Islet of Langerhans (tissue), 1 donor: Measurements from ENCODE around the gene COL8A1.
"Not testable (repeated sequence)": the region's sequence is repeated elsewhere in the genome, so short reads cannot be mapped to it uniquely, and the experiment has no call there.

Experiments used
- FAIRE-seq: peaks from one replicate; lab custom pipeline; 2011; peaks lifted over from hg19 to GRCh38; lab: Jason Lieb, UNC

The COL8A1 gene

DNA sequence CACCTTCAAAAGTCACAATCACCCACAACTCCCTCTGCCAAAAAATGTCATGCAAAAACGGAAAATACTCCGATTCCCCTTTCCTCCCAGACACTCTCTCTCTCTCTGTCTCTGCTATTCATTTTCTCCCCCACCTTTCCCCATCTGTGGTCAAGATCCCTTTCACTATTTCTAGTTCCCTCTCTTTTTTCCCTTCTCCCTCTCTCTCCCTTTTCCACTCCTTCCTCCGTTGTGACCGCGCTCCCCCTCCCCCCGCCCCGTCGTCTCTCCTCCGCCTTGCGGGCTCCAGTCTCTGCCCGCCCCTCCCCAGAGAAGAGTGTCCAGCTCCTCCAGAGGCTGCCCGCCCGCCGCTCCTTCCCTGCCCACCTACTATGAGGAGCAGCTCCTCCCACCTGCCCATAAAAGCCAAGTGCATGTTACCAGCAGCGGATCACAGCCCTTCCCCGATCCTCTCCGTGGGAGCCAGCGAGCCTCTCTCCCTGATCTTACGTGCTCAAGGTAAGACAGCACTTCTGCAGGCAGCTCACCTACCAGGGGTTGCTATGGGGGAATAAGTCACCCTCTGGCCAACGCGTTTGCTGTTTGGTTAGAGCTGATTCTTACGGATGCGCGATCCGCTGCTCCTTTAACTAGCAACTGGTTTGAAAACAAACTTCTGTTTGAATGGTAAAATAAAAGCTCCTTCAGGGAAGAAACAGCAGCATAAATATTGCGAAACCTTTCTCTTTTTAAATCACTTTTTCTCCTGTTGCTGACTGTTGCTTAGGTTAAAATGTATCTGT, at the start of gene COL8A1:
Gene COL8A1 (plus strand): TSS at position 428 of the 782 bp plus-strand sequence. CDS start 152,089 bp downstream, outside the sequence.
- FAIRE-seq: no peak

DNA sequence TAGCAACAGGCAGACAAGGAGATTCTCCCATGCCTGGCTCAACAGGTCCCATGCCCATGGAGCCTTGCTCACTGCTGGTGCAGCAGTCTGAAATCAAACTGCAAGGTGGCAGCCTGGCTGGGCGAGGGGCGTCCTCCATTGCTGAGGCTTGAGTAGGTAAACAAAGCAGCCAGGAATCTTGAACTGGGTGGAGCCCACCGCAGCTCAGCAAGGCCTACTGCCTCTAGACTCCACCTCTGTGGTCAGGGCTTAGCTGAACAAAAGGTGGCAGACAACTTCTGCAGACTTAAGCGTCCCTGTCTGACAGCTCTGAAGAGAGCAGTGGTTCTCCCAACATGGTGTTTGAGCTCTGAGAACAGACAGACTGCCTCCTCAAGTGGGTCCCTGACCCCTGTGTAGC, 49.2 kb upstream of the COL8A1 start:
- FAIRE-seq: not testable (repeated sequence)

DNA sequence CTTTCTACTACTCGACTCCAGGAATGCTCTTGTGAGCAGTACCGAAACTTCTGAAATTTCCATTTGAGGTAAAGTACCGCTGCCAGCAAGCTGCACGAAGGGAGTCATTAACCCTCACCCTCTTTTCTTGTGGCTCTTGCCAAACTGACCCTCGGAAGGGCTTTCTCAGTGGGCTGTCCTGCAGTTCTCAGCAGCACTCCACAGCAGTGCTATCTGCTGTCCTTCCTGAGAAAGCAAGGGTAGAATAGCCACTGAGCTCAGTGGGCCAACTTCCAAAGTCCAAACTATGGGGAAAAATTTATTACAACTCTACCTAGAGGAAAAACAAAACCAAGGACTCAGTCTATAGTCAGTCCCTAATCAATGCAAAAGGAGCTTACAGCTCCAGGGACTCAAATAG, 38.5 kb upstream of the COL8A1 start:
- no peak for FAIRE-seq

DNA sequence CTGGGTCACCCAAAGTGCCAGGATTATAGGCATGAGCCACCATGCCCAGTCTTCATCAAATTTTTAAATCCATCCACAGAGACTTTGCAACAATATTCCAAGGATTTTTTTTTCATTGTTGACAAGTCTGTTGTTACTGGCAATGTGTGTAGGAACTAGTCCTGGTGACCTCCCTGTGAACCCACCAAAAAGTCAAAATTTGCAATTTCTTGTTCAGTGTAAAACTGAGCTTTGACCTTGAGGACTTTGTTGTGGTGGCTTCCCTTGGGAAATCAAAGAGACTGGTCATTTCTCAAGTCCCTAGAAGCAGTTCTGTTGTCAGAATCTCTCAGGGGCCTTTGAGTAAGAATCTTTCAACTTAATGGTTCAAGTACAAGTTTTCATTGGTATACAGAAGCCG, 36.9 kb upstream of the COL8A1 start:
- no peak for FAIRE-seq

DNA sequence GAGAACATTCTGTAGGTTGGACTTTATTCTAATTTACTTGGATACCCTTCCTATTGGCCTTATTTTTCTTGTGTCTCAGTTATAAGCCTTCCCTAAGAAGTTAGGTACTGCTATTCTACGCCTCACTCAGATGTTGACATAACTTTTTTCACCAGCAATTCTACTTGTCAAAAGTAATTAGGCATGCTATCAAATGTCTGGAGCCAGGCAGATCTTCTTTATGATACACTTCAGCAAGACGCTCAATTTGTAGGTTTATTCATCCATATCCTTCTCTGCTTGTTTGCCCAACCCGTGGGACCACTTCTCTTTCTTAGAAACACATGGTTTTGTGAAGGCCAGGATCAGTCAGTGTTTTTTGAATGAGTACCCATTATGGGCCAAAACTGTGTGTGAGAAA, 36.2 kb upstream of the COL8A1 start:
- FAIRE-seq: no peak

DNA sequence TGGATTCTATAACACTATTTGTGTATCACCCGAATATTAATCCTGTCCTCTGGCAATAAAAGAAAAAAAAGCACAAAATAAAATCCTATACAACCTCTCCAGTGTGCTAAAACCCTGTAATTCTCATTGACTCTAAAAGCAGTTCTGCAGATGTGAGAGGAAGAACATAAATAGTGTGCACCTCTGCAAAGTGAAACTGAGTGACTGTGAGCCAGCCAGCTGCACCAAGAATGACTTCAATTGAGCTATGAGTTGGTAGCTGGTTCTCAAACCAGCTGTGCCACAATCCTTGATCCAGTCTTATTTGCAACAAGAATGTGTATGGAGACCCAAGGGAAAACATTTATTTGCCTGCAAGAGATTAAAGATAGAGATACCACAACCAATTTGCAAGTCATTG, 31.2 kb upstream of the COL8A1 start:
- FAIRE-seq: no peak

DNA sequence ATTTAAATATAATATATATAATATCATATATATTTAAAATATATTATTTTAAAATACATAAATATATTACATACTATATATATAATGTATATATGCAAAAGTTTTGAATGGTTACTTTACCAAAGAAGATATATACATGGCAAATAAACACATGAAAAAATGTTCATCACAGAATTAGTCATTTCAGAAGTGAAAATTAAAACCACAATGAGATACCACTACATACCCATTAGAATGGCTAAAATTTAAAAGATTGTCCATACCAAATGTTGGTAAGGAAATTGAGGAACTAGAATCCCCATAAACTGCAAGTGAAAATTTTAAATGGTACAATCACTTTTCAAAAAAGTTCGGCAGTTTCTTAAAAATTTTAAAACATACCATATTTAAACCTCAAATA, 23.6 kb upstream of the COL8A1 start:
- no peak for FAIRE-seq

DNA sequence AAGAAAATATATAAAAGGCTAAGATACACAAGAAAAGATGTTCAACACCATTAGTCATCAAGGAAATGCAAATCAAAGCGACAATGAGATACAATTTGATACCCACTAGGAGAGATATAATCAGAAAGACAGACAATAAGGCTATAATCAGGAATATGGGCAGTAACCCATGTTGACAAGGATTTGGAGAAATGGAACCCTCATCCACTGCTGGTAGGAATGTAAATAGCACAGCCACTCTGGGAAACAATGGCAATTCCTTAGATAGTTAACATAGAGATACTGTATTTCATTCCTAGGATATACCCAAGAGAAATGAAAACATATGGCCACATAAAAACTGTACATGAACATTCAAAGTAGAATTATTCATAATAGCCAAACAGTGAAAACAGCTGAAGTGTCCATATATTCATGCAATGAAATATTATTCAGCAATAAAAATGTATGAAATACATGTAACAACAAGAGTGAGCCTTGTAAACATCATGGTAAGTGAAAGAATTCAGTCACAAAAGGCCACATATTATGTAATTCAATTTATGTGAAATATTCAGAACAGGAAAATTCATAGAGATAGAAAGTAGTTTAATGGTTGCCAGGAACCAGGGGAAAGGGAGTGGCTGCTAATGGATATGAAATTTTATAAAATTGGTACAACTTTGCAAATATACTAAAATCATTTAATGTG, 18.2 kb upstream of the COL8A1 start:
- no peak for FAIRE-seq

DNA sequence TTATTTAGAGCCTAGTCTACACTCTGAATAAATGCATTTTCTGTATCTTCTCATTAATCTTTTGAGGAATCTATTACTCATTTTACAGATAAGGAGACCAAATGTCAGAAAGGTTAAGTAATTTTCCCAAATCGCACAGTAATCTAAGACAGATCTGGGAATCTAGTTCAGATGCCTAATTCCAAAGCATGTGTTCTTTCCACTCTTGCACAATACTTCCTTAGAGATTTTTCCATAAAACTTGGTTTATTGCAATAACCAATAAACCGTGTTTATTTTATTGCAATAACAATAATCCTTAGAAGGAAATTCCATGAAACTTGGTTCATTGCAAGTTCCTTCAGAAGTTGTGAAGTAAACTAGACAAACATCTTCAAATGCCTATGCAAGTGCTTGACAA, 17.4 kb upstream of the COL8A1 start:
- FAIRE-seq: no peak

DNA sequence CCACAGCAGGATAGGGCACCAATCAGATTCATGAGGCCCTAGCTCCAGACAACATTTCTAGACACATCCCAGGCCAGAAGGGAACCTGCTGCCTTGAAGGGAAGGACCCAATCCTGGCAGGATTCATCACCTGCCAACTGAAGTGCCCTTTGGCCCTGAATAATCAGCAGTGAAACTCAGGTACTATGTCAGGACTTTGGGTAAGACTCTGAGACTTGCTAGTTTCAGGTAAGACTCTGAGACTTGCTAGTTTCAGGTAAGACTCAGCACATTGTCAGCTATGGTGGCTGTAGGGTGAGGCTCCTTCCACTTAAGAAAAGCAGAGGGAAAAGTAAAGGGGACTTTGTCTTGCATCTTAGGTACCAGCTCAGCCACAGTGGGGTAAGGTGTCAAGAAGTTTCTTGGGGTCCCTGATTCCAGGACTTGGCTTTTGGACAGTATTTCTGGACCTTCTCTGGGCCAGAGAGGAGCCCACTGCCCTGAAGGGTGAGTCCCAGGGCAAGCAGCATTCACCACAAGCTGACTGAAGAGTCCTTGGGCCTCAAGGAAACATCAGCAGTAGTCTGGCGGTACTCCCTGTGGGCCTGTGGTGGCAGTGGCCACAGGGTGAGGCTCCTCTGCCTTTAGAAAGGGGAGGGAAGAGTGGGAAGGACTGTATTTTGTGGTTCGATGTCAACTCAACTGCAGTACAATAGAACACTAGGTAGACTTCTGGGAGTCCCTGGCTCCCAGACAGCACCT, 13.7 kb upstream of the COL8A1 start:
- no peak for FAIRE-seq

DNA sequence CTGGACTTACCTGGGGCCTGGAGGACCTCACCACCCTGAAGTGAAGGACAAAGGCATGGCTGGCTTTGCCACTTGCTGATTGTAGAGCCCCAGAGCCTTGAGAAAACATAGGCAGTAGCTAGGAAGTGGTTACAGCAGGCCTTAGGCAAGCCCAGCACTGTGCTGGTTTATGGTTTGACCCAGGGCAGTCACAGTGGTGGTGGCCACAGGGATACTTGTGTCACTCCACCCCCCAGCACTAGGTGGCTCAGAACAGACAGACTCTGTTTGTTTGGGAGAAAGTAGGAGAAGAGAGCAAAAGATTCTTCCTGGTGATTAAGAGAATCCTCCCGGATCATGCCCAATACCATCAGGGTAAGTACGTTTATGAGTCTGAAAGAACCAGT, 13.2 kb upstream of the COL8A1 start:
- no peak for FAIRE-seq

DNA sequence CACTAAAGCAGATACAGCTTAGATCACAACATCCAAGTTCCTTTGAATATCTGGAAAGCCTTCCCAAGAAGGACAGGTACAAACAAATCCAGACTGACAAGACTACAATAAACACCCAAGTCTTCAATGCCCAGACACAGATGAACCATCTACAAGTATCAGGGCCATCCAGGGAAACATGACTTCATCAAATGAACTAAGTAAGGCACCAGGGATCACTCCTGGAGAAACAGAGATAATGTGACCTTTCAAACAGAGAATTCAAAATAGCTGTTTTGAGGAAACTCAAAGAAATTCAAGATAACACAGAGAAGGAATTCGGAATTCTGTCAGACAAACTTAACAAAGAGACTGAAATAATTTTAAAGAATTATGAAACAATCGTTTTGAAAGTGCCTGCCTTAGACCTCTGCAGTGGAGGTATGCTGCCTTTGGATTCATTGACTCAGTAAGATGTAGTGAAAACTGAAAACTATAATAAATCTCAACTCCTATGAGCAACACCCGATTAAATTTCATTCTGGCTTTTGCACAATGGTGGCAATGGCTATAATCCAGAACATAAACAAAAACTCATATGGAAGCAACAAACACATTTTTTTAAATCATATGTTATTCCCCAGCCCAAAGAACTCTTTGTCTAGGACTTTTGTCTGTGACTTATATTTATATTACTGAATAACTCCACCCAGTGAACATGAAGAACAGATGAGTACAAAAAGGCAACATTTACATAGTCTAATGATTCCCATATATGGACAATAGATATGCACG, 12.6 kb upstream of the COL8A1 start:
- no peak for FAIRE-seq

DNA sequence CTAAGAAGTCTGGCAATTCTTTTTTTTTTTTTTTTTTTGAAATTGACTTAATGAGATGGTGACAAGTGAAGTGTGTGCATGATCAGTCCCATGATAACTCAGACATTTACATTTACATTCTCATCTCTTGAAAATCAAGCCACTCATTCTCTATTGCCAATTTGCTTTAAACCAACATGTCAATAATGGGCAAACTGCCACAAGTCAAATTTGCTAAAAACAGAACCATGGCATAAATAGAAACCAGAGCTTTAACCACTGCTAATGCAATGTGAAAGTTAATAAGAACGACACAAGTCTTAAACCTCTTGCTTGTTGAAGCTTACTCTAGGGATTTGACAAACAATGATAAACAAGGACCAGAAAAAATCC, 12.0 kb upstream of the COL8A1 start:
- FAIRE-seq: no peak

DNA sequence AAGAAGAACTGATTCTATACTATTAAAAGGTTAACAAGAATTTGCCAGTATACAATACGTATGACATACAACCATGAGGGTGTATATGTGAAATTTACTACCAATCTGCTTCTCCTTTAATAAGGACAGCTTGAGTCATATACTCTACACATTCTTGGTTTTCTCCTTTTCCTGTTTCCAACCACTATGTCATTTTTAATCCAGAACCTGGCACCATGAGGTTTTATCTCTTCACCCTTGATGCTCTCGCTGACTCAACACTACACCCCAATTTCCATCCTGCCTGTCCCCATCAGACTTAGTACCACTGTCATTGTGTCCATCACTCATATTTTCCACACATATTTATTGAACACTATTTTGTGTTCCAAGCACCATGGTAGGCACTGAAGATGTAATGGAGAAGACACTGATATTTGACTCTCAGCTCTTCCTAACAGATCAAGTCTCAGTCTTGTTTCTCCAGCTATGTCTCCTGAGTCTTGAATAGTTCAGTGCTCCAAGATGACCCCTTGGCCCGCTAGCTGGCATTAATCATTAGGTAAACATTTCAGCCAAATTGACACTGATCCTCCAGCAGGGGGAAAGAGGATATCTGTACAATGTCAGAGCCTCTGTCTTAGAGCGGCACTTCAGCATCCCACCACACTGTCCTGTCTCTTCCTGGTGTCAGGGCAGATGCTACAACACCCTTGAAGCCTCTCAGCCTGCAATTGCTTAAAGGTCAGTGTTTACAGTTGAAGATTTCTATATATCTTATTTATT, 11.2 kb upstream of the COL8A1 start:
- no peak for FAIRE-seq

DNA sequence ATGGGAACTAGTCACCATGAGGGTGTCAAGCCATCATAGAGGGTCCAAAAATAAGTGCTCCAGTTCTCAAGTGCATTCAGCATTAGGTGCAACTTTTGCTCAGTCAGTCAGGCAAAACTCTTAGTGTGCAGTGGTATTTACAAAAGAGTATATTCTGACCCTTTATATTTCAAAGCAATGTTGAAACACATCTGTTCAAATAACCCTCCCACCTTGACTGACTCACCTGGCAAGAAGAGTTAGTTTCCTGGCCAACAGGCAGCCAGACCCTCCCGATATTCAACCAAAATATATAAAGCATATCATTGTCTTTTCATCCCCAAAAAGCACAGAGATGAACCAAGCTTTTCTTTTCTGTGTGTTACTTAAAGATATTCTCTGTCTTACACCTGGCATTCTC, 7.6 kb upstream of the COL8A1 start:
- no peak for FAIRE-seq

DNA sequence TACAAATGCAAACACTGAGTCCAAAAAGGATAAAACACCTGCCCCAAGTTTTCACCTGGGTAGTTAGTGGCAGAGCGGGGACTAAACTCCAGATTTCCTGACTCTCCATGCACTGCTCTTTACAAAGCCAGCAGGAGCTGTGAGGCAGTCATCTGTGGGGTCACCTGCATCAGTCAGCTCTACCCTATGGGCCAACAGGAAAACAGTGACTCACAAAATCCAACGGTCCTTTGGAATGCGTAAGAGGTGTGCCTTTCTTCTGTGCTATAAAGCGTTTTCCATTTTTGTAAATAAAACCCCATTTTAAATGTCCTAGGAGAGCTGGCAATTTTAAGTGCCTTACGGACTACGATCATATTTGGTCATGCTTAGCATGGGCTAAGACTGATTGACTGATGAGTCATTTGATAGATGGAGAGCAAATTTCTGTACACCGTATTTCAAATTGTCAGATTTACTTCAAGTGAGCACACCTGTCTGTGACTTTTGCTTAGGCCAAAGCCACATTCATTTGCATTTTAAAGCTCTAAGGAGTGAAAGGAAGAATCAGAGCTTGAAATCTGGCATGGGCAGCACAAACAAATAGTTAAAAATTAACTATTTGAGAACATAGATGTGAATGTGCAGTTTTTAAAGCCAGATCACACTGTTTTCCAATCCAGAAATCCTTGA, 4.4 kb upstream of the COL8A1 start:
- no peak for FAIRE-seq

DNA sequence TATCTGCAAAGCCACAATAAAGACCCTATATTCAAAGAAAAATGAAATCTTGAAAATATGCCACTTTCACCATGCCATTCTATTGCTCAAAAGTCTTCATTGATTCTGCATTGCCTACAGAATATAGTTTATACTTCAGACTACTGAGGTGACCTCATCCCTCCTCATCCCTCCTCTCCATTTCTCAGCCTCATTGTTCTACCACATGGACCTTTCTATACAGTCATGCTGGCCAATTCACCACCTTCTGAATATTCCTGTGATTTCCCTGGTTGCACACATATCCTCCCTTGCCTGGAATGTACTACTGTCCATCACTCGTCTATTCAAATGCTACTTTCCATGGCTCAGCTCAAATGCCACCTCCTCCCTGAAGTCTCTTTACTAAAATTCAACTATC, 3.5 kb upstream of the COL8A1 start:
- FAIRE-seq: no peak

DNA sequence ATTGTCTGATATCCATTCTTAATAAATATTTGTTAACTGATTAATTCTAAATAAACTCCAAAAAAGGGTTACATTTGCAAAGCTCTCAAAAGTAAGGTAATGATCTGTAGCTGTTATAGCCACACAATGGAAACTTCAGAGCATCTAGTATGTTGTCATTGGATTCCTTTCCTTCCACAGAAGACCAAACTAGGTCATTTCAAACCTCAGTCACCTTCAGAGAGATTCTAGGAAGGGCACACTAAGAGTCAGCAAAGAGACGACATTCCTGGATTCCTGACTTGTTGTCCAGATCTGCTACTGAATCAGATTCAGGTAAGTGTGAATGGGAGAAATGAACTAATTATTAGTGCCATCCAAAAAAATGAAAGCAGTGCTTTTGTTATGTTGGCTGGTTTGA, 3.0 kb upstream of the COL8A1 start:
- FAIRE-seq: no peak

DNA sequence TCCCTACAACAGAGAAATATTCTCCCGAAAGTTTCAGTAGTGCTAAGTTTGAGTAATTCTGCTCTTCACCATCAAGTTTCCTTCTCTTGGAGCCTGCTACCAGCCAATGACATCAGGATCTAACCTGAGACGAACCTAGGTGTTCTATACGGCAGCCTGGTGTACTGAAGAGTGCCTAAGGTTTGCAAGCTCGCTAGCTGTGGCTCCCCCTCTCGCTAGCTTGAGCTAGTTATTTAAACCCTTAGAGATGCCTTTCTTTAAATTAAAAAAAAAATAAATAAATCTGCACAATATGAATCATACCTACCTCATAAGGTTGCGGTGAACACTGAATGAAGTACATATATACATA, 1.4 kb upstream of the COL8A1 start:
- no peak for FAIRE-seq

DNA sequence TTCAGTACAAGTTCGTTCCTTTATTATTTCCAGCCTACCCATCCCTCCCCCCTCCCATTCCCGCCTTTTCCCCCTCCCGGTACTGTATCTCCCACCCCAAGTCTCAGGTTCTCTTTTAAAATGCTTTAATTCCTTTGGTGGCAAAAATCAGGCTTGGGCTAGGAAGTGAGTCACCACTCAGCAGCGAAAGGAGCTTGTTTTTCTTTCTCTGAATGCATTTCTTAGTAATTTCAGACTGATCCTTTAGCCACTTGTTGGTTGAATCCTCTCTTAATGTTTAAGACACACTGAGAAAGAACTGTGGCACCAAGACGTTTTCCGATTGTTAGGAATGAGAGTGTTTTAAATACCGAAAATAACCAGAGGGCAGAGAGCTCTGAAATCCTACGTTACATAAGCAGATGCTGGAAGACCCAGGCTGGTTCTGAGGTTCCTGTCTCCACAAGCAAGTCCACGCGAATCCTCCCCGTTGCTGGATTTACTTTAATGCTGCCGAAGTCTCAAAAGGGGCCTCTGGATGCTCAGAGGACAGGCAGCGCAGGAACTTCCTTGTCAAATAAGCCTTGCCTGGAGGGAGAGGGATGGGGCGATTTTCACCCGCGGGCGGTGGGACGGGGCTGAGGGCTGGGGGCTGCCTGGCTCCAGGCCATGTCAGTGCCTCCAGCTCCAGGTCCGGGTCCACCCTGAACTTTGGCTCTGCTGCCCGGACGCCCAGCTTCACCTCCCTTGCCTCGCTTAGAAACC, 854 bp upstream of the COL8A1 start:
- FAIRE-seq: no peak

DNA sequence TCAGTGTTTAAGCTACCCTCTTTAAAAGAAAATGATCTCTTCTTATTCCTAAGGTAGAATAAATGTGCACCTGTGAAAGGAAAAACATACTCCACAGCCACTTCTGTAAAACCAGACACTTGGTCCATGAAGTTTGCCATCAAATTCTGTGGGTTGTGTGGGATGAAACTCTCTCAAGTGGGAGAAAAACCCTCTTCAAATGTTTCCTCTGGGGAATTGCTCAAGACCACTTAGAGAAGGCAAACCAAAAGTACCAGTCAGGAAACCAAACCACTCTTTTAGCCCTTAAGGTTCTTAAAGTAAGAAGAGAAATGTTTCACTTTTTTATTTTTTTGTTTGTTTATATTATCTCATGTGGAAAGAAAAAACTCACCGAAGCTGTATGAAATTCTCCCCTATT, 1.2 kb downstream of the COL8A1 start:
- no peak for FAIRE-seq
